Suprapubic skin (tissue), 3 donors: ENCODE measurements around the gene CTU1.

Source experiments
- POLR2A ChIP-seq, 2 donors: fragments of 450-650 bp; IDR thresholded peaks; one replicate each; pipeline ENCODE4 v1.6.1; 2017; ENCODE audit warnings: antibody characterized with exemption in 2 of 2, mild to moderate bottlenecking in 2 of 2, moderate library complexity in 2 of 2
- TF ChIP-seq, protein P1 (sequence below), 2 donors: fragments of 200-600 bp in 1 of 2; fragments of 450-650 bp in 1 of 2; sonication (generic) in 1 of 2; IDR thresholded peaks; one replicate each; pipeline ENCODE4 v1.5.1; 2016 to 2019; ENCODE audit warnings: antibody characterized with exemption in 2 of 2, mild to moderate bottlenecking in 1 of 2, moderate library complexity in 1 of 2

DNA sequence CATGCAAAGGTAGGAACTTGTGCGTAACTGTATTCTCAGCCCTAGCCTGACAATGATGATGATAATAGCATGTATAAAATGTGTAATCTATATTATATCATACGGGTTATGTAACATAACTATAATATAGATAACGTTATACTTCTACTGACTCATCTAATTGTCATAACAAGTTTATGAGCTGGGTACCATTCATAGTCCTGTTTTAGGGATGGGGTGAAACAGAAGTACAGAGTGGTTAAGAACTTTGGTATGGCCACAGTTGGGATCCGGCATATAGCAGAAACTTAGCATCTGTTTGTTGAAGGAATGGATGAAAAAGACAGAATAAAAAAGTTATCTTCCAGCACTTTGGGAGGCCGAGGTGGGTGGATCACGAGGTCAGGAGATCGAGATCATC is 5.2 kb downstream of the CTU1 start:
- TF ChIP-seq, protein P1, sequence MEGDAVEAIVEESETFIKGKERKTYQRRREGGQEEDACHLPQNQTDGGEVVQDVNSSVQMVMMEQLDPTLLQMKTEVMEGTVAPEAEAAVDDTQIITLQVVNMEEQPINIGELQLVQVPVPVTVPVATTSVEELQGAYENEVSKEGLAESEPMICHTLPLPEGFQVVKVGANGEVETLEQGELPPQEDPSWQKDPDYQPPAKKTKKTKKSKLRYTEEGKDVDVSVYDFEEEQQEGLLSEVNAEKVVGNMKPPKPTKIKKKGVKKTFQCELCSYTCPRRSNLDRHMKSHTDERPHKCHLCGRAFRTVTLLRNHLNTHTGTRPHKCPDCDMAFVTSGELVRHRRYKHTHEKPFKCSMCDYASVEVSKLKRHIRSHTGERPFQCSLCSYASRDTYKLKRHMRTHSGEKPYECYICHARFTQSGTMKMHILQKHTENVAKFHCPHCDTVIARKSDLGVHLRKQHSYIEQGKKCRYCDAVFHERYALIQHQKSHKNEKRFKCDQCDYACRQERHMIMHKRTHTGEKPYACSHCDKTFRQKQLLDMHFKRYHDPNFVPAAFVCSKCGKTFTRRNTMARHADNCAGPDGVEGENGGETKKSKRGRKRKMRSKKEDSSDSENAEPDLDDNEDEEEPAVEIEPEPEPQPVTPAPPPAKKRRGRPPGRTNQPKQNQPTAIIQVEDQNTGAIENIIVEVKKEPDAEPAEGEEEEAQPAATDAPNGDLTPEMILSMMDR (IDR thresholded peaks at IDR 0.05), result no peak
- no peak for TF ChIP-seq POLR2A (IDR thresholded peaks at IDR 0.05)
